Measurements from ENCODE around the gene DOCK2. TPM values are rescaled to one million over a fixed set of nuclear protein-coding genes. Genes with fewer than 3 reads are reported as not detected.

The DOCK2 gene
- total RNA-seq, 1 donor from 2014 or later = 13.6 TPM

DNA sequence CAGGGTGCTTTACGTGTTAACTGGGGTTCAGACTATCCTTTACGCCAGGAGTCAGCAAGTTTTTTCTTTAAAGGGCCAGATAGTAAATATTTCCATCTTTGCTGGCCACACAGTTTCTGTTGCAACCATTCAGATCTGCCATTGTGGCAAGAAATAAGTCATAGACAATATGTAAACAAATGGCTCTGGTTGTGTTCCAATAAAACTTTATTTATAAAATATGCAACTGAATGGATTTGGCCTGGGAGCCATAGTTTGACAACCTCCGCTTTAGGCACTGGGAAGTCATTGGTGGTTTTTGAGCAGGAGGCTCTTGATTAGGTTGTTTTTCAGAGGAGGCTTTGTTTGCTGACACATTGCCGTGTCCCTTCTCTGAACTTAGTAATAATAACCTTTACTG, 252.5 kb downstream of the DOCK2 start:
- Histone ChIP-seq H3K27me3 (ENCODE audit: control insufficient read depth in 3 of 3, insufficient read depth in 3 of 3, low read length in 3 of 3) (no peaks in the 10 kb centered on the region), H3K4me3 (ENCODE audit: low read length in 3 of 3) (no peak overlapping the region), H3K36me3 (ENCODE audit: control insufficient read depth in 3 of 3, insufficient read depth in 3 of 3, low read length in 3 of 3) (no peaks in the 10 kb centered on the region), H3K9ac (ENCODE audit: low read depth in 1 of 3, low read length in 3 of 3) (no peak overlapping the region), H3K9me3 (ENCODE audit: control insufficient read depth in 3 of 3, low read length in 3 of 3) (no peaks in the 10 kb centered on the region), H3K4me1 (ENCODE audit: control insufficient read depth in 3 of 3, insufficient read depth in 3 of 3, low read length in 3 of 3) (no peaks in the 10 kb centered on the region), H3K27ac (ENCODE audit: low read depth, low read length) (no peak overlapping the region)

- Histone ChIP-seq H3K36me3 (ENCODE audit: control insufficient read depth in 3 of 3, insufficient read depth in 3 of 3, low read length in 3 of 3) (no peaks in the 10 kb centered on the region), H3K4me3 (ENCODE audit: low read length in 3 of 3) (no peak overlapping the region), H3K4me1 (ENCODE audit: control insufficient read depth in 3 of 3, insufficient read depth in 3 of 3, low read length in 3 of 3) (no peaks in the 10 kb centered on the region), H3K9ac (ENCODE audit: low read depth in 1 of 3, low read length in 3 of 3) (no peak overlapping the region), H3K9me3 (ENCODE audit: control insufficient read depth in 3 of 3, low read length in 3 of 3) (no peaks in the 10 kb centered on the region), H3K27me3 (ENCODE audit: control insufficient read depth in 3 of 3, insufficient read depth in 3 of 3, low read length in 3 of 3) (no peaks in the 10 kb centered on the region), H3K27ac (ENCODE audit: low read depth, low read length) (no peak overlapping the region)
Observed at GRCh38 chr5:169893010-169893409, 255.9 kb downstream of the DOCK2 start.

GRCh38 chr5:169893571-169893970, 256.5 kb downstream of the DOCK2 start:
- H3K27me3 ChIP-seq (ENCODE audit: control insufficient read depth in 3 of 3, insufficient read depth in 3 of 3, low read length in 3 of 3) = no peaks in the 10 kb centered on the region
- H3K27ac ChIP-seq (ENCODE audit: low read depth, low read length) = no peak overlapping the region
- H3K9me3 ChIP-seq (ENCODE audit: control insufficient read depth in 3 of 3, low read length in 3 of 3) = no peaks in the 10 kb centered on the region
- no peak overlapping the region for H3K9ac ChIP-seq (ENCODE audit: low read depth in 1 of 3, low read length in 3 of 3)
- no peaks in the 10 kb centered on the region for H3K4me1 ChIP-seq (ENCODE audit: control insufficient read depth in 3 of 3, insufficient read depth in 3 of 3, low read length in 3 of 3)
- H3K4me3 ChIP-seq (ENCODE audit: low read length in 3 of 3) = no peak overlapping the region
- no peaks in the 10 kb centered on the region for H3K36me3 ChIP-seq (ENCODE audit: control insufficient read depth in 3 of 3, insufficient read depth in 3 of 3, low read length in 3 of 3)

DNA sequence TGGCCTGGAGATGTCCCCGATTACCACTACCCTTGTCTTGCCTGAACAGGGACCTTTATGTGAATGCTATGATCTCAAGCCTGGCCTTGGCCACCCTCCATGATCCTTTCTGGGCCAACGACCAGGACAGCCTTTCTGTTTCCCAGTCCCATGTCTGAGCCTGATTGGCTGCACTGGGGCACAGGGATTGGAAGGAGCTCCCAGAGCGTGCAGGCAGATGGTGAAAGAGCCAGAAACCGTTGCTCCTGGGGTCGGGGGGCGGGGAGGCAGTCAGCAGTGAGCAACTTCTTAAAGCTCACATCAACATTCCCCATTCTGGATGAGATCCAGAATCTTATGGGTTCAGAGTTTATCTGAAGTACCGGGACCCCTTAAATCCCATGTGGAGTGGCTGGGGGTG, 258.9 kb downstream of the DOCK2 start:
- no peaks in the 10 kb centered on the region for H3K4me1 ChIP-seq (ENCODE audit: control insufficient read depth in 3 of 3, insufficient read depth in 3 of 3, low read length in 3 of 3)
- H3K9me3 ChIP-seq (ENCODE audit: control insufficient read depth in 3 of 3, low read length in 3 of 3) = no peaks in the 10 kb centered on the region
- no peak overlapping the region for H3K27ac ChIP-seq (ENCODE audit: low read depth, low read length)
- no peak overlapping the region for H3K4me3 ChIP-seq (ENCODE audit: low read length in 3 of 3)
- H3K9ac ChIP-seq (ENCODE audit: low read depth in 1 of 3, low read length in 3 of 3) = no peak overlapping the region
- no peaks in the 10 kb centered on the region for H3K36me3 ChIP-seq (ENCODE audit: control insufficient read depth in 3 of 3, insufficient read depth in 3 of 3, low read length in 3 of 3)
- H3K27me3 ChIP-seq (ENCODE audit: control insufficient read depth in 3 of 3, insufficient read depth in 3 of 3, low read length in 3 of 3) = no peaks in the 10 kb centered on the region

DNA sequence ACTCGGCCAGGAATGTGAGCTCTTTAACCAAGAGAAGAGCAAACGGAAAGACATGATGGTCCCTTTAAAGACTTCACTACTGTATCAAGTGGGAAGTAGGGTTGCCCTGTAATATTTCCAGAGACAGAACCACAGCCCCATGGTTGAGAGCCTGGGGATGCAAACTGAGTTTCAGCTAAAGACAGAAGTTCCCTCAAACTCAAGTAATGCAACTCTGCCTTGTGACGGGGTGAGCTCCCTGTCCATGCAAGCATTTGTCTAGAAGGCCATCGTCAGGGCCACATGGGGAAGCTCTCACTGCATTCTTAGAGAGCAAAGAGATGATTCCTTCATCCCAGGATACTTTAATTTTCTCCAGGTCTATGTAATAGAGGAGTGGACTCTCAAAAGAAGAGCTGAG, 260.4 kb downstream of the DOCK2 start:
- no peaks in the 10 kb centered on the region for H3K36me3 ChIP-seq (ENCODE audit: control insufficient read depth in 3 of 3, insufficient read depth in 3 of 3, low read length in 3 of 3)
- H3K4me1 ChIP-seq (ENCODE audit: control insufficient read depth in 3 of 3, insufficient read depth in 3 of 3, low read length in 3 of 3) = no peaks in the 10 kb centered on the region
- no peaks in the 10 kb centered on the region for H3K27me3 ChIP-seq (ENCODE audit: control insufficient read depth in 3 of 3, insufficient read depth in 3 of 3, low read length in 3 of 3)
- H3K4me3 ChIP-seq (ENCODE audit: low read length in 3 of 3) = no peak overlapping the region
- no peak overlapping the region for H3K27ac ChIP-seq (ENCODE audit: low read depth, low read length)
- no peaks in the 10 kb centered on the region for H3K9me3 ChIP-seq (ENCODE audit: control insufficient read depth in 3 of 3, low read length in 3 of 3)
- H3K9ac ChIP-seq (ENCODE audit: low read depth in 1 of 3, low read length in 3 of 3) = no peak overlapping the region

DNA sequence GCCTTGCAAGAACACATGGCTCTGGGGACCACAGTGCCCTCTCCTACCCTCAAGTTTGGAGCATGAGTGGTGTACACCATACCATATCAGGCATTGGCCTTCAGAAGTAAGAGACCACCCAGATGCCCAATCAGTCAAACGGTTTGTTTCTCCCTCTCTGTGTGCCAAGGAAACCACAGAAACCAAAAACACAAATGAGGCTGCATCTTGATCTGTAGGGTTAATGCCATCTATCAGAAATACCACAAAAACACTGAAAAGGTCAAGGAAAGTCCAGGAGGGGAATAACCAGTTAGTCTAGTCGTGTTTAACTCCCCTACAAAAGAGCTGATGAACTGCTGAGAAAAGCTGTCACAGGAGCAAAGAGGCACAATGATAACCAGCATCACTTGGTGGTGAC, 264.8 kb downstream of the DOCK2 start:
- no peaks in the 10 kb centered on the region for H3K4me1 ChIP-seq (ENCODE audit: control insufficient read depth in 3 of 3, insufficient read depth in 3 of 3, low read length in 3 of 3)
- H3K27ac ChIP-seq (ENCODE audit: low read depth, low read length) = no peak overlapping the region
- H3K27me3 ChIP-seq (ENCODE audit: control insufficient read depth in 3 of 3, insufficient read depth in 3 of 3, low read length in 3 of 3) = no peaks in the 10 kb centered on the region

DNA sequence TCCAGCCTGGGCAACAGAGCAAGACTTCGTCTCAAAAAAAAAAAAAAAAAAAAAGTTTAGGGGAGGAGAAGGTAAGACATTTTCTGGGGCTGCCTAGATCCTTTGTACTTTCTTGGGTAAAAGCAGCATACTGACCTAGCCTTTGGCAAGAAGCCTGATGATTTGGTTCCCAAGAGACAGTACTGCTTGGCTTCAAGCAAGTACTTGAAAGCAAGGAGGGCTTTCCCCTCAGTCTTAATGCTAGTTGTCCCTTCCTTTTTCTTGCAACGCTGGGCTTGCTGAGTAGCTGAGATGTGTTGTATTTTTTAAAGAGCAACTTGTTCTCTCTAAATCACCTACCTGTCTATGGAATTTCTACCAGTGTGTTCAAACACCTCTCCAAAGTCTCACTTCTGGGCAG, 267.0 kb downstream of the DOCK2 start:
- no peak overlapping the region for H3K27ac ChIP-seq (ENCODE audit: low read depth, low read length)
- H3K9ac ChIP-seq (ENCODE audit: low read depth in 1 of 3, low read length in 3 of 3) = no peak overlapping the region
- no peaks in the 10 kb centered on the region for H3K4me1 ChIP-seq (ENCODE audit: control insufficient read depth in 3 of 3, insufficient read depth in 3 of 3, low read length in 3 of 3)
- no peaks in the 10 kb centered on the region for H3K27me3 ChIP-seq (ENCODE audit: control insufficient read depth in 3 of 3, insufficient read depth in 3 of 3, low read length in 3 of 3)
- no peaks in the 10 kb centered on the region for H3K9me3 ChIP-seq (ENCODE audit: control insufficient read depth in 3 of 3, low read length in 3 of 3)
- no peaks in the 10 kb centered on the region for H3K36me3 ChIP-seq (ENCODE audit: control insufficient read depth in 3 of 3, insufficient read depth in 3 of 3, low read length in 3 of 3)
- no peak overlapping the region for H3K4me3 ChIP-seq (ENCODE audit: low read length in 3 of 3)

More for the DNA sequence above, 264.8 kb downstream of the DOCK2 start:
- H3K9me3 ChIP-seq (ENCODE audit: control insufficient read depth in 3 of 3, low read length in 3 of 3) = no peaks in the 10 kb centered on the region
- H3K36me3 ChIP-seq (ENCODE audit: control insufficient read depth in 3 of 3, insufficient read depth in 3 of 3, low read length in 3 of 3) = no peaks in the 10 kb centered on the region
- H3K4me3 ChIP-seq (ENCODE audit: low read length in 3 of 3) = no peak overlapping the region
- H3K9ac ChIP-seq (ENCODE audit: low read depth in 1 of 3, low read length in 3 of 3) = no peak overlapping the region

- no peaks in the 10 kb centered on the region for H3K36me3 ChIP-seq (ENCODE audit: control insufficient read depth in 3 of 3, insufficient read depth in 3 of 3, low read length in 3 of 3)
- no peaks in the 10 kb centered on the region for H3K4me1 ChIP-seq (ENCODE audit: control insufficient read depth in 3 of 3, insufficient read depth in 3 of 3, low read length in 3 of 3)
- no peaks in the 10 kb centered on the region for H3K9me3 ChIP-seq (ENCODE audit: control insufficient read depth in 3 of 3, low read length in 3 of 3)
- no peaks in the 10 kb centered on the region for H3K27me3 ChIP-seq (ENCODE audit: control insufficient read depth in 3 of 3, insufficient read depth in 3 of 3, low read length in 3 of 3)
- H3K27ac ChIP-seq (ENCODE audit: low read depth, low read length) = no peak overlapping the region
- H3K4me3 ChIP-seq (ENCODE audit: low read length in 3 of 3) = no peak overlapping the region
- no peak overlapping the region for H3K9ac ChIP-seq (ENCODE audit: low read depth in 1 of 3, low read length in 3 of 3)
Observed at GRCh38 chr5:169904508-169904907, 267.4 kb downstream of the DOCK2 start.

DNA sequence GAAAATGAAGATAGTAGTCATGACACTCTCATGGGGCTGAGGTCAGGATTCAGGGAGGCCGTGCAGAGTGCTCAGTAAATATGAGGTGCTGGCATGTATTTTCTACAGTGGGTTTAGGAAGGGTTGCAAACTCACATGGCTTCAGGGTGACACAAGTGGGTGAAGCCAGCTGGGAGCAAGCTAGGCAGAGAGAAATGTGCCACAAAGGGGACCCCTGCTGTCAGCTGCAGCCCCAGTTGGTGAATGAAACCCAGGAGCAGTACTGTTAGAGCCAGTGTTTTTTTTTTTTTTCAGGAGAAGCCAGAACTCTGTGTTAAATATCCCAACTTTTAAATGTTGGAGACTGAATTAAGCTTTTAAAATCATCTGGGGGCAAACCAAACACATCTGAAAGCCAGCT, 267.9 kb downstream of the DOCK2 start:
- H3K4me1 ChIP-seq (ENCODE audit: control insufficient read depth in 3 of 3, insufficient read depth in 3 of 3, low read length in 3 of 3) = no peaks in the 10 kb centered on the region
- H3K9me3 ChIP-seq (ENCODE audit: control insufficient read depth in 3 of 3, low read length in 3 of 3) = no peaks in the 10 kb centered on the region
- H3K36me3 ChIP-seq (ENCODE audit: control insufficient read depth in 3 of 3, insufficient read depth in 3 of 3, low read length in 3 of 3) = no peaks in the 10 kb centered on the region
- H3K27me3 ChIP-seq (ENCODE audit: control insufficient read depth in 3 of 3, insufficient read depth in 3 of 3, low read length in 3 of 3) = no peaks in the 10 kb centered on the region
- H3K9ac ChIP-seq (ENCODE audit: low read depth in 1 of 3, low read length in 3 of 3) = no peak overlapping the region
- no peak overlapping the region for H3K4me3 ChIP-seq (ENCODE audit: low read length in 3 of 3)
- H3K27ac ChIP-seq (ENCODE audit: low read depth, low read length) = no peak overlapping the region

DNA sequence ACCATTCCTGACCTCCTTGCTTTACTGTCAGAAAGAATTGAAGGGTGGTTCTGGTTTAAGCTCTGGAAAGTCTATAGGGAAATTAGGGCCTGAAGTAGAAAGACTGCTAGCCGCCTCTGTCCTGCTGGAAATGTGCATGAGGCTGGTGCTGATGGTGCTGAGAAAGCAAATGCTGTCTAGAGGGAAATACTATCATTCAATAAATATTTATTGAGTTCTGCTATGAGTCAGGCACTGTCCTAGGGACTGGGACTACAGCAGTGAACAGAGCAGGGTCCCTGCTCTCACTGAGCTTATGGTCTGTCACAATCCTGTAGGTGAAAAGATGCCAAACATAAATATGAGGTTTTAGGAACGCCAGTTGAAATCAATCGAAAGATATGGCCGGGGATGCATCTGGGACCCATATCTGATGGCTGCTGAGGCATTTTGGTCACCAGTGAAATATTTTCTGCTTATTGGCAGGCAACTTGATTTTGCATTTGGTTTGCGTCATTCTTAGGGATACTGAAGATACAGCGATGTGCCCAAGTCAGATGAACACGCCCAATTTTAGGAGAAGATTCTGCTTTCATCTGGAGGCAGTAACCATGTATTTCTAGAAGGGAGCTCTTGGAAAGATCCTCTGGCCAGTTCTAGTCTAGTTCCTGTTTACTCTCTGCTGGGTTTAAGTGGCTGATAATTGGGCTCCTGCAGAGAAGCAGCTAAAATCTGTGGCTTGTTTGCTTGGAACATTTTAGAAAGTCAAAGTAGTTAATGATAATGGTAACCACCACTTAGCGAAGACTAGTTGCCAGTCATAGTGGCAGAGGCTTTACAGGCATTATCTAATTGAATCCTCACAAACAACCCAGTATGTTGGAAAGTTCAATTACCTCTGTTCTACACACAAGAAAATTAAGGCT, 269.9 kb downstream of the DOCK2 start:
- Histone ChIP-seq H3K9me3 (ENCODE audit: control insufficient read depth in 3 of 3, low read length in 3 of 3) (no peaks in the 10 kb centered on the region), H3K27ac (ENCODE audit: low read depth, low read length) (no peak overlapping the region), H3K4me3 (ENCODE audit: low read length in 3 of 3) (no peak overlapping the region), H3K27me3 (ENCODE audit: control insufficient read depth in 3 of 3, insufficient read depth in 3 of 3, low read length in 3 of 3) (no peaks in the 10 kb centered on the region), H3K4me1 (ENCODE audit: control insufficient read depth in 3 of 3, insufficient read depth in 3 of 3, low read length in 3 of 3) (no peaks in the 10 kb centered on the region), H3K36me3 (ENCODE audit: control insufficient read depth in 3 of 3, insufficient read depth in 3 of 3, low read length in 3 of 3) (no peaks in the 10 kb centered on the region), H3K9ac (ENCODE audit: low read depth in 1 of 3, low read length in 3 of 3) (no peak overlapping the region)
